Thyroid gland (tissue), 4 donors: ENCODE measurements around the gene FRMD8. TPM values are rescaled to one million over a fixed set of nuclear protein-coding genes. Genes with fewer than 3 reads are reported as not detected.

ENCODE experiments used
- DNase-seq, 2 donors: peaks; one replicate each; pipeline ENCODE4 v3.0.0-alpha.2; 2019
- H3K27ac ChIP-seq, 3 donors: fragments of 200-600 bp; sonication (generic); 1 replicate in 2 of 3; 2 replicates in 1 of 3; pipeline ENCODE4 v1.5.1; 2016 to 2019; ENCODE audit warnings: mild to moderate bottlenecking in 1 of 3, moderate library complexity in 1 of 3
- H3K27me3 ChIP-seq: fragments of 200-600 bp; sonication (generic); one replicate; pipeline ENCODE4 v1.5.1; 2019
- H3K36me3 ChIP-seq, 2 donors: fragments of 200-600 bp; sonication (generic); one replicate each; pipeline ENCODE4 v1.5.1; 2016 to 2019
- H3K4me1 ChIP-seq, 2 donors: fragments of 200-600 bp; sonication (generic); one replicate each; pipeline ENCODE4 v1.5.1; 2017 to 2019
- H3K4me3 ChIP-seq, 3 donors: fragments of 200-600 bp; sonication (generic); replicated peaks in 1 of 3; 1 replicate in 2 of 3; 2 replicates in 1 of 3; pipeline ENCODE4 v1.5.1; 2016; ENCODE audit warnings: mild to moderate bottlenecking in 1 of 3
- H3K9me3 ChIP-seq: fragments of 200-600 bp; sonication (generic); one replicate; pipeline ENCODE4 v1.5.1; 2017
- CTCF ChIP-seq, 6 experiments: fragments of 200-600 bp in 3 of 6; fragments of 450-650 bp in 3 of 6; sonication (generic) in 3 of 6; IDR thresholded peaks; one replicate each; pipeline ENCODE4 v1.5.1; 2016 to 2019; ENCODE audit warnings: antibody characterized with exemption in 6 of 6, mild to moderate bottlenecking in 2 of 6, inconsistent platforms in 1 of 6, moderate library complexity in 1 of 6
- POLR2A ChIP-seq, 2 donors: fragments of 450-650 bp; IDR thresholded peaks; one replicate each; pipeline ENCODE4 v1.6.1; 2017; ENCODE audit warnings: antibody characterized with exemption in 2 of 2, mild to moderate bottlenecking in 2 of 2, moderate library complexity in 1 of 2
- WGBS, 2 donors: methylation state at CpG; one replicate each; pipeline ENCODE4 v1.1.5; 2017; 5-methylcytosine and 5-hydroxymethylcytosine counted together
- intact Hi-C: fragments of 100-400 bp; cut with DNase I; formaldehyde crosslinking; loops from one replicate; pipeline ENCODE4 v1.15.1; 2023
- total RNA-seq, 4 donors: library from RNA; depleted of rRNA; stranded (reverse); fragments of >200 nt; gene quantifications; one replicate each; pipeline ENCODE4 v1.2.3, GENCODE V29; 2016

FRMD8 gene
- total RNA-seq, 4 donors from 2014 or later: 22.5 to 44.9 (median 31.0) TPM

GRCh38 chr11:65351511-65351910 lies 34.9 kb upstream of the FRMD8 start:
- Histone ChIP-seq H3K27me3 (no peaks in the 10 kb centered on the region), H3K27ac (no peak overlapping the region), H3K4me3 (no peak overlapping the region), H3K36me3 (peaks cover 48 to 59% of the 10 kb centered on the region in 2 donors), H3K9me3 (no peaks in the 10 kb centered on the region), H3K4me1 (peaks cover 12 to 19% of the 10 kb centered on the region in 2 donors)
- TF ChIP-seq POLR2A (IDR thresholded peaks at IDR 0.05) (no peak), CTCF (IDR thresholded peaks at IDR 0.05) (no peak)
- WGBS, 2 donors: 94 to 95% methylated on average over 2 of the region's 2 CpGs
- intact Hi-C loops: no loop called here
- DNase-seq: no peak

DNA sequence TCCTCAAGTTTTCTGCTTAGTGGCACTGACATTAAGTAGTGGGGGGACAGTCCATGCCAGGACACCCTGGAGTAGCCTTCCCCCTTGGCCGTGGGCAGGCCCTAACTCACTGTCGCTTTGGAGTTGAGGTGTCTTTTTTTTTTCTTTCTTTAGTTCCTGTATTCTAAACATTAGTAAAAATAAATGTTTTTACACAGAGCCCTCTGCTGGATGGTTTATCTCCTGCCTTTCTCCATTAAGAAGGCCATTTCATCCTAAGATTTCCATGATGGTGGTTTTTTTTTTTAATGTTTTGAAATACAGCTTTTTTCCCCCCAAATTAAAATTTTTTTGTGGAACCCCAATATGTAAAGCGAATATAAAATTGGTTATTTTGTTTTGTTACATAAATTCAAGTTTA lies 33.7 kb upstream of the FRMD8 start:
- peaks cover 36 to 47% of the 10 kb centered on the region in 2 donors for H3K36me3 ChIP-seq

DNA sequence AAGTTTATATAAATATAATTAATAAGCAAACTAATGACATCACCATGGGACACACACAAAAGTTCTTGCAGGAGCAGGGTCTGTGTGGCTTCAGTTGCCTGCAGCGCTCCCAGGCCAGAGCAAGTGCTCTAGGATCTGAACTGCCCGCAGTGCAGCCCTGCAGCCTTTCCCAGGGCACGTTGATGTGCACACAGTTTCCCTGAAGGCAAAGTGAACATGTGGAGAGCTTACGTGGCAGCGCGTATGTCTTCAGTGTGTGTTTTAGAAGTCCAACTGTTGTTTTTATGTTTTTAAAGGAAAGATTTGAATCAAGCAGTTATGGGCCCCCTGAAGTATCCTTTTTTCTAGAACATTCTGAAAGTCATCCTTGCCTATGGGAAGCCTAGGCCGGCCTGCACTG lies 33.1 kb upstream of the FRMD8 start:
- intact Hi-C loops: no loop called here
- Histone ChIP-seq H3K4me3 (no peak overlapping the region), H3K9me3 (no peaks in the 10 kb centered on the region), H3K27me3 (no peaks in the 10 kb centered on the region), H3K36me3 (peaks cover 31 to 41% of the 10 kb centered on the region in 2 donors), H3K27ac (no peak overlapping the region), H3K4me1 (peaks cover 12 to 19% of the 10 kb centered on the region in 2 donors)
- 89% methylated on average over 7 of the region's 7 CpGs for WGBS, 2 donors
- DNase-seq: no peak
- no peak for TF ChIP-seq POLR2A (IDR thresholded peaks at IDR 0.05)
- no peak for TF ChIP-seq CTCF (IDR thresholded peaks at IDR 0.05)

More for the DNA sequence above, 33.7 kb upstream of the FRMD8 start:
- no peak overlapping the region for H3K4me3 ChIP-seq
- 86 to 89% methylated on average over 3 of the region's 3 CpGs for WGBS, 2 donors
- H3K9me3 ChIP-seq: no peaks in the 10 kb centered on the region
- H3K4me1 ChIP-seq: peaks cover 12 to 19% of the 10 kb centered on the region in 2 donors
- no peak overlapping the region for H3K27ac ChIP-seq
- TF ChIP-seq CTCF (IDR thresholded peaks at IDR 0.05) (peak in 2 of 6 experiments; percentile 10 to 17), POLR2A (IDR thresholded peaks at IDR 0.05) (no peak)
- intact Hi-C loops: no loop called here
- DNase-seq: no peak
- no peaks in the 10 kb centered on the region for H3K27me3 ChIP-seq

DNA sequence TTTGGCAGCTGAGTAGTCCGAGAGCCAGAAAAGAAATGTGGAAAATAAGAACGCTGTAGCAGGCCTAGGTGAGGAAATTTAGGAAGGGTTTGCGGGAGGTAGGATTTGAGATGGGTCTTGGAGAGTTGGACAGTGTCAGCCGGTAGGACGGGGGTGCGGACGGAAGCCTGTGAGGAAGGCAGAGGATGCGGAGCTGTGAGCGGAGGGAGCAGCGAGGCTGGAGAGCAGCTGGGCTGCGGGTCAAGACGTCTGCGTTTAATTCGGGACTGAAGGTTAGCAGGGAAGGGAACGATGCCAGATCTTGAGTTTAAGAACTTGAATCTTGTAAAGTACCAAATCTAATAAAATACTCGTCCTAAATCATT lies 32.6 kb upstream of the FRMD8 start:
- H3K4me1 ChIP-seq: peaks cover 12 to 19% of the 10 kb centered on the region in 2 donors
- no peak overlapping the region for H3K27ac ChIP-seq
- intact Hi-C loops: no loop called here
- peaks cover 26 to 36% of the 10 kb centered on the region in 2 donors for H3K36me3 ChIP-seq
- peak in 1 of 2 donors; percentile 21 for DNase-seq
- WGBS, 2 donors: 23 to 24% methylated on average over 16 of the region's 16 CpGs
- TF ChIP-seq POLR2A (IDR thresholded peaks at IDR 0.05) (no peak), CTCF (IDR thresholded peaks at IDR 0.05) (no peak)
- no peaks in the 10 kb centered on the region for H3K27me3 ChIP-seq
- peak overlapping the region in 1 of 3 donors; percentile 82 for H3K4me3 ChIP-seq
- H3K9me3 ChIP-seq: no peaks in the 10 kb centered on the region

DNA sequence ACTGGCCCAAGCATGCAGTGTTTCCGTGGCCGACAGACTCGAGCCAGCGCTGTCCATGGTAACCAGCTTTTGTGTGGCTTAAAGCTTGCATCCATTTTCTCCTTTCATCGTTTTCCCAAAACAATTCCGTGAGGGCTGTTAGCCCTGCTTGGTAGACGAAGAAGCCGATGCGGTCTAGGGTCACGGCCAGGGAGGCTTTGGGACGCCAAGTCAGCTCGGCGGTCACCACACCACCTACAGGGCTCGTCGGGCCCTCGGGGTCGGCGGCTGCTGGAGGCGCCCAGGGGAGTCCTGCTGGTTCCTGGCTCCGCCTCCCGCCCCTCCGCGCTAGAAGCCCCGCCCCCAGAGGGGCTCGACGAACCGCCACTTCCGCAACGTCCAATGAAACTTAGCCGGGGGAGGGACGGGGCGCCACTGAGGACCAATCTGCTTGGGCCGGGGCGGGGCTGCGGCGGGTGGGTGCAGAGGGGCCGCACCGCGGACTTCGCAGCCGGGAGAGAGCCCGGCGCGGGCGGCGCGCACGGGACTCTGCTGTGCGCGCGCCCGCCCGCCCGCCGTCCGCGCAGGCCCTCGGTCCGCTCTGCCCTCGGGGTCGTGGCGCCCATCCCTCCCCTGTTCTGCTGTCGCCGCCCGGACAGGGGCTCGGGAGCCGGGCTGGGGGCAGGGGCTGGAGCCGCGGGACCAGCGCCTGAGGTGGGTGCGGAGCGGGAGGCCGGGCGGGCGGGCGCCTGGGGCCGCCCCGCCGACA lies 32.0 kb upstream of the FRMD8 start, which contains the start of gene TIGD3:
Gene TIGD3 (plus strand): TSS at position 487 of the 748 bp plus-strand sequence. CDS start 1,058 bp downstream, outside the sequence.
- no peak within 1 kb of the TSS for H3K27ac ChIP-seq
- H3K4me3 ChIP-seq: peak within 1 kb of the TSS; percentile 12 to 82 (median 28)
- TF ChIP-seq CTCF (IDR thresholded peaks at IDR 0.05) (no peak), POLR2A (IDR thresholded peaks at IDR 0.05) (peak in 1 of 2 donors; percentile 66)
- peak; percentile 98 to 99 for DNase-seq
- no peaks in the 10 kb centered on the region for H3K9me3 ChIP-seq
- H3K27me3 ChIP-seq: no peaks in the 10 kb centered on the region
- intact Hi-C loops: no loop called here
- peaks cover 12 to 19% of the 10 kb centered on the region in 2 donors for H3K4me1 ChIP-seq
- H3K36me3 ChIP-seq: peaks cover 21 to 30% of the 10 kb centered on the region in 2 donors
- 1 to 2% methylated on average over 10 to 19 of the region's 79 CpGs for WGBS, 2 donors
